Right lobe of liver (tissue), 4 donors: ENCODE data around the gene ACTN1.

Experiments used
- POLR2A ChIP-seq: fragments of 450-650 bp; IDR thresholded peaks from one replicate; pipeline ENCODE4 v1.6.1; 2017; ENCODE audit warnings: antibody characterized with exemption, mild to moderate bottlenecking
- TF ChIP-seq, protein P1 (sequence below), 4 donors: fragments of 200-600 bp in 3 of 4; fragments of 450-650 bp in 1 of 4; IDR thresholded peaks; one replicate each; pipeline versions ENCODE4 v1.5.1 to v1.8.0; 2016 to 2022; ENCODE audit warnings: antibody characterized with exemption in 4 of 4, mild to moderate bottlenecking in 2 of 4
- donor health status: DM: no; HTN: no; CAD: no.
- donor health status: DM: no; HTN: no; CAD: no.
- donor health status: DM: no; HTN: yes; CAD: no.

DNA sequence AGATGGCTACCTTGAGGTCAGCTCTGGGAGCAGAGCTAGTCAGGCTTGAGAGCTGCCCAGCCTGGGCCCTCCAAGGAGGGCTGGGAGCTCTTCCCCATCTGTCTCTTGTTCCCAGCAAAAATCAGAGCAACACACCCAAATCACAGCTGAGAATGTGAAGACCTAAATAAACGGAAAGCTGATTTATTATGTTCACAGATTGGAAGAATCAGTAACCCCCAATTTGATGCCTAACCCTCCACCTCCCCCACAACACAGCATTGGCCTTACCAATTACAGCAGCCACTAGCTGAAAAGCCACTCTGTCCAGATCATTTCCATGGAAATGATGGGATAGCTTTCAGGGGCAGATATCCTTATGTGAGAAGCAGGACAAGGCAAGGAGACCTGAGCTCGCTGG, 7.1 kb upstream of the ACTN1 start:
- TF ChIP-seq, protein P1, sequence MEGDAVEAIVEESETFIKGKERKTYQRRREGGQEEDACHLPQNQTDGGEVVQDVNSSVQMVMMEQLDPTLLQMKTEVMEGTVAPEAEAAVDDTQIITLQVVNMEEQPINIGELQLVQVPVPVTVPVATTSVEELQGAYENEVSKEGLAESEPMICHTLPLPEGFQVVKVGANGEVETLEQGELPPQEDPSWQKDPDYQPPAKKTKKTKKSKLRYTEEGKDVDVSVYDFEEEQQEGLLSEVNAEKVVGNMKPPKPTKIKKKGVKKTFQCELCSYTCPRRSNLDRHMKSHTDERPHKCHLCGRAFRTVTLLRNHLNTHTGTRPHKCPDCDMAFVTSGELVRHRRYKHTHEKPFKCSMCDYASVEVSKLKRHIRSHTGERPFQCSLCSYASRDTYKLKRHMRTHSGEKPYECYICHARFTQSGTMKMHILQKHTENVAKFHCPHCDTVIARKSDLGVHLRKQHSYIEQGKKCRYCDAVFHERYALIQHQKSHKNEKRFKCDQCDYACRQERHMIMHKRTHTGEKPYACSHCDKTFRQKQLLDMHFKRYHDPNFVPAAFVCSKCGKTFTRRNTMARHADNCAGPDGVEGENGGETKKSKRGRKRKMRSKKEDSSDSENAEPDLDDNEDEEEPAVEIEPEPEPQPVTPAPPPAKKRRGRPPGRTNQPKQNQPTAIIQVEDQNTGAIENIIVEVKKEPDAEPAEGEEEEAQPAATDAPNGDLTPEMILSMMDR (IDR thresholded peaks at IDR 0.05): no peak
- no peak for TF ChIP-seq POLR2A
